OCI-LY1 (cell line): ENCODE results near the gene CCDC78.
A peak's percentile ranks its signal among the peaks of the same experiment; 100 is the strongest.

Experiments
- H2AFZ ChIP-seq: fragments of 200-600 bp; sonication (generic), shearing (Covaris generic); 2 replicates; pipeline ENCODE4 v1.6.0; 2014; ENCODE audit warnings: antibody characterized with exemption, mild to moderate bottlenecking, low read length
- H3F3A ChIP-seq: fragments of 200-600 bp; sonication (generic), shearing (Covaris generic); 2 replicates; pipeline ENCODE4 v1.6.0; 2014; ENCODE audit warnings: mild to moderate bottlenecking, antibody characterized with exemption, low read length, moderate library complexity; ENCODE audit not compliant: insufficient read depth
- H3K27ac ChIP-seq: fragments of 200-600 bp; sonication (generic); 2 replicates; pipeline ENCODE4 v1.5.1; 2014; ENCODE audit warnings: low read length, mixed run types, mild to moderate bottlenecking, low read depth; ENCODE audit not compliant: poor library complexity, severe bottlenecking
- H3K27me3 ChIP-seq: fragments of 200-600 bp; sonication (generic); 2 replicates; pipeline ENCODE4 v1.6.0; 2014; ENCODE audit warnings: antibody characterized with exemption, mild to moderate bottlenecking, low read length, moderate library complexity; ENCODE audit not compliant: insufficient read depth
- H3K36me3 ChIP-seq: fragments of 200-600 bp; sonication (generic); 2 replicates; pipeline ENCODE4 v1.6.1; 2014; ENCODE audit warnings: mild to moderate bottlenecking, antibody characterized with exemption, low read length, moderate library complexity, mixed read lengths; ENCODE audit not compliant: insufficient read depth
- H3K4me1 ChIP-seq: fragments of 200-600 bp; sonication (generic); 2 replicates; pipeline ENCODE4 v1.5.1; 2014; ENCODE audit warnings: mild to moderate bottlenecking, low read length, moderate library complexity; ENCODE audit not compliant: insufficient read depth, severe bottlenecking
- H3K4me2 ChIP-seq: fragments of 200-600 bp; sonication (generic), shearing (Covaris generic); 2 replicates; pipeline ENCODE4 v1.6.1; 2014; ENCODE audit warnings: low read length
- H3K4me3 ChIP-seq: fragments of 200-600 bp; sonication (generic); 2 replicates; pipeline ENCODE4 v1.5.1; 2014; ENCODE audit warnings: low read length, low read depth, mild to moderate bottlenecking, mixed read lengths; ENCODE audit not compliant: poor library complexity, severe bottlenecking
- H3K79me2 ChIP-seq: fragments of 200-600 bp; shearing (Covaris generic); 2 replicates; pipeline ENCODE4 v1.6.1; 2016; ENCODE audit warnings: mixed run types, low read length, mixed read lengths; ENCODE audit not compliant: insufficient read depth
- H3K9ac ChIP-seq: fragments of 200-600 bp; sonication (generic), shearing (Covaris generic); 2 replicates; pipeline ENCODE4 v1.6.1; 2014; ENCODE audit warnings: mild to moderate bottlenecking, low read length, mixed read lengths
- H3K9me2 ChIP-seq: fragments of 200-600 bp; sonication (generic), shearing (Covaris generic); 2 replicates; pipeline ENCODE4 v1.6.1; 2014; ENCODE audit warnings: low read depth, mild to moderate bottlenecking, low read length, mixed read lengths
- H3K9me3 ChIP-seq: fragments of 200-600 bp; shearing (Covaris generic); 2 replicates; pipeline ENCODE4 v1.6.1; 2014; ENCODE audit warnings: low read length, mixed read lengths
- H4K20me1 ChIP-seq: fragments of 200-600 bp; sonication (generic), shearing (Covaris generic); 2 replicates; pipeline ENCODE4 v1.6.0; 2016; ENCODE audit warnings: mild to moderate bottlenecking, low read length; ENCODE audit not compliant: insufficient read depth
- EZH2 ChIP-seq: fragments of 200-600 bp; sonication (generic), shearing (Covaris generic); IDR thresholded peaks from 2 replicates; pipeline ENCODE4 v1.8.0; 2017; ENCODE audit warnings: borderline replicate concordance, mixed run types, mild to moderate bottlenecking, antibody characterized with exemption, low read length, moderate library complexity, mixed read lengths
- TF ChIP-seq, protein P1 (sequence below): fragments of 200-600 bp; sonication (generic), shearing (Covaris generic); IDR thresholded peaks from 2 replicates; pipeline ENCODE4 v1.5.1; 2017; ENCODE audit warnings: mild to moderate bottlenecking, antibody characterized with exemption, low read length, moderate library complexity, mixed read lengths

Gene CCDC78

DNA sequence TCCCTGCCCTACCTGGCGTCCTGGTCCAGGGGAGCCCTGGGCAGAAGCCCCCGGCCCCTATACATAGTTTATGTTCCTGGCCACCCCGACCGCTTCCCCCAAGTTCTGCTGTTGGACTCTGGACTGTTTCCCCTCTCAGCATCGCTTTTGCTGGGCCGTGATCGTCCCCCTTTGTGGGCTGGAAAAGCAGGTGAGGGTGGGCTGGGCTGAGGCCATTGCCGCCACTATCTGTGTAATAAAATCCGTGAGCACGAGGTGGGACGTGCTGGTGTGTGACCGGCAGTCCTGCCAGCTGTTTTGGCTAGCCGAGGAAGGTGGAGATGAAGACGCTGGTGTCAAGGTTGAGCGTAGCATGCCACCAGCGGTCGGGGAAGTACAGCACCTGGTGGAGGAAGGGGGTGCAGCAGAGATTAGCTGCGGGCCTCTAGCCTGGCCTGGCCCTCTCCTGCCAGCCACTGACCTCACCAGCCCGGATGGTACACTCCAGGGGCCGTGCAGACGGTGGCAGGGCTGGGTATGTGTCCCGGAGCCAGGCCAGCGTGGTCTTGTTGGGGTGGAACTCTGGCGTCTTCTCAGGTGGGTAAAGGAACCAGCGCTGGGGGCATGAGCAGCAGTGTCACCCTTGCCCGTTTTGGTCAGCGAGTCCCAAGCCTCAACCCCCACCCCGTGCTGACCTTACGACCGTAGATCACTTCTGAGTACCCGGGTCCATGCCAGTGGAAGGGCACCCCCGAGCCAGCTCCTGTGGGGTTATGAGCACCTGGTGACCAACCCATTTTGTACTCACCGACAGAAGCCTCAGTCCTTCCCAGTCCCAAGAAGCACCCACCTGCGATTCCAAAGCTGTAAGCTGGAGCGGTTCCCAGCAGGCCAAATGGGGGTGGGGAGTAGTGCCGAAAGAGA, 43.5 kb downstream of the CCDC78 start:
- 0 out of 2 replicates have a peak, but pooled peaks cover 8% of the 10 kb centered on the region for H3K79me2 ChIP-seq
- TF ChIP-seq, protein P1, sequence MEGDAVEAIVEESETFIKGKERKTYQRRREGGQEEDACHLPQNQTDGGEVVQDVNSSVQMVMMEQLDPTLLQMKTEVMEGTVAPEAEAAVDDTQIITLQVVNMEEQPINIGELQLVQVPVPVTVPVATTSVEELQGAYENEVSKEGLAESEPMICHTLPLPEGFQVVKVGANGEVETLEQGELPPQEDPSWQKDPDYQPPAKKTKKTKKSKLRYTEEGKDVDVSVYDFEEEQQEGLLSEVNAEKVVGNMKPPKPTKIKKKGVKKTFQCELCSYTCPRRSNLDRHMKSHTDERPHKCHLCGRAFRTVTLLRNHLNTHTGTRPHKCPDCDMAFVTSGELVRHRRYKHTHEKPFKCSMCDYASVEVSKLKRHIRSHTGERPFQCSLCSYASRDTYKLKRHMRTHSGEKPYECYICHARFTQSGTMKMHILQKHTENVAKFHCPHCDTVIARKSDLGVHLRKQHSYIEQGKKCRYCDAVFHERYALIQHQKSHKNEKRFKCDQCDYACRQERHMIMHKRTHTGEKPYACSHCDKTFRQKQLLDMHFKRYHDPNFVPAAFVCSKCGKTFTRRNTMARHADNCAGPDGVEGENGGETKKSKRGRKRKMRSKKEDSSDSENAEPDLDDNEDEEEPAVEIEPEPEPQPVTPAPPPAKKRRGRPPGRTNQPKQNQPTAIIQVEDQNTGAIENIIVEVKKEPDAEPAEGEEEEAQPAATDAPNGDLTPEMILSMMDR: no peak
- TF ChIP-seq EZH2: no peak
- no peaks in the 10 kb centered on the region for H3F3A ChIP-seq
- H3K27me3 ChIP-seq: no peaks in the 10 kb centered on the region
- no peaks in the 10 kb centered on the region for H4K20me1 ChIP-seq
- H3K27ac ChIP-seq: no peak overlapping the region
- H3K9me2 ChIP-seq: no peaks in the 10 kb centered on the region
- H3K9me3 ChIP-seq: no peaks in the 10 kb centered on the region
- peak overlapping the region; percentile 86 for H3K4me3 ChIP-seq
- H3K9ac ChIP-seq: peak overlapping the region; percentile 82; the same call in 1 of the 2 replicates
- no peak overlapping the region for H2AFZ ChIP-seq
- peaks cover 38% of the 10 kb centered on the region for H3K36me3 ChIP-seq
- peak overlapping the region; percentile 98 for H3K4me2 ChIP-seq
- peaks cover 44% of the 10 kb centered on the region for H3K4me1 ChIP-seq

DNA sequence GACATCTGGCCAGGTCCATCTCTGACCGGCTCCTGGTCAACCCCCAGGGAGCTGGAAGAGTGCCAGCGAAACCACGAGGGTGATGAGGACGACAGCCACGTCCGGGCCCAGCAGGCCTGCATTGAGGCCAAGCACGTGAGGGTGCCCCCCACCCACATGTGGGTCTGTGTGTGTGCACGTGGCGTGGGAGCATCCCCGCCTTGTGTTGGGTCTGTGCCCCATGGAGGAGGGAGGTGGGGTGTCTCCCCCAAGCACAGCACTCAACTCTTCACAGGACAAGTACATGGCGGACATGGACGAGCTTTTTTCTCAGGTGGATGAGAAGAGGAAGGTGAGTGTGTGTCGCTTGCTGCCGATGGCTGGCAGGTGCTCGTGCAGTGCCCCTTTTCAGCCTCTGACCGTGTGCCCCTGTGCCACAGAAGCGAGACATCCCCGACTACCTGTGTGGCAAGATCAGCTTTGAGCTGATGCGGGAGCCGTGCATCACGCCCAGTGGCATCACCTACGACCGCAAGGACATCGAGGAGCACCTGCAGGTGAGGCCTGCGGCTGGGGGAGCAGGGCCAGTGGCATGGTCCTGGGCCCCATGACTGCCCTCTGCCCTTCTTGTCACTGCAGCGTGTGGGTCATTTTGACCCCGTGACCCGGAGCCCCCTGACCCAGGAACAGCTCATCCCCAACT, 44.4 kb downstream of the CCDC78 start:
- no peaks in the 10 kb centered on the region for H3F3A ChIP-seq
- H3K9me2 ChIP-seq: no peaks in the 10 kb centered on the region
- no peaks in the 10 kb centered on the region for H3K9me3 ChIP-seq
- peak overlapping the region; percentile 86 for H3K4me3 ChIP-seq
- peaks cover 52% of the 10 kb centered on the region for H3K4me1 ChIP-seq
- H3K36me3 ChIP-seq: peaks cover 36% of the 10 kb centered on the region
- H3K9ac ChIP-seq: peak overlapping the region; percentile 86; the same call in 1 of the 2 replicates
- no peak overlapping the region for H2AFZ ChIP-seq
- H3K27ac ChIP-seq: no peak overlapping the region
- H4K20me1 ChIP-seq: no peaks in the 10 kb centered on the region
- TF ChIP-seq EZH2: no peak
- TF ChIP-seq, protein P1: no peak
- peak overlapping the region; percentile 98 for H3K4me2 ChIP-seq
- H3K79me2 ChIP-seq: 0 out of 2 replicates have a peak, but pooled peaks cover 8% of the 10 kb centered on the region
- H3K27me3 ChIP-seq: no peaks in the 10 kb centered on the region

DNA sequence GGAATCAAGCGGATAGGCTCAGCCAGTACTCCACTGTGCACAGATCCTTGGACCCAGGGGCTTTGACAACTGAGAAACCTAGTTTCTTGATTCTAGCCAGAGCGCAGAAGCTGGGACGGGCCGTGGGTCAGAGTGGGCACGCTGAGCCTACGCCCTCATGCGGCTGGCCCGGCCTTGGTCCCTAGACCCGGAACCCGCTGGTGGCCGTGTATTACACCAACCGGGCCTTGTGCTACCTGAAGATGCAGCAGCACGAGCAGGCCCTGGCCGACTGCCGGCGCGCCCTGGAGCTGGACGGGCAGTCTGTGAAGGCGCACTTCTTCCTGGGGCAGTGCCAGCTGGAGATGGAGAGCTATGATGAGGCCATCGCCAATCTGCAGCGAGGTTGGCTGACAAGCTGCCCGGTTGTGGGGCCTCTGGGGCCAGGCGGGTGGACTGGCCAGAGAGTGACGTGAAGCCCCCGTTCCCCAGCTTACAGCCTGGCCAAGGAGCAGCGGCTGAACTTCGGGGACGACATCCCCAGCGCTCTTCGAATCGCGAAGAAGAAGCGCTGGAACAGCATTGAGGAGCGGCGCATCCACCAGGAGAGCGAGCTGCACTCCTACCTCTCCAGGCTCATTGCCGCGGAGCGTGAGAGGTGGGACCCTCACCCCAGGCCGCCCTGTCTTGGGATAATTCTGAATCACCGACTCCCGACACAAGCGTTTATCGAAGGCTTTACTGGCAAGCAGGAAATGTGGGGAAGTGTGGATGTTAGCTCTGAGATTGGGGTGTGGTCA, 45.1 kb downstream of the CCDC78 start:
- Histone ChIP-seq H3K4me3 (peak overlapping the region; percentile 86), H3K9ac (peak overlapping the region; percentile 86), H3K9me3 (no peaks in the 10 kb centered on the region), H3K79me2 (0 out of 2 replicates have a peak, but pooled peaks cover 8% of the 10 kb centered on the region), H3K4me1 (peaks cover 56% of the 10 kb centered on the region), H3F3A (no peaks in the 10 kb centered on the region), H3K9me2 (no peaks in the 10 kb centered on the region), H3K36me3 (peaks cover 29% of the 10 kb centered on the region), H3K4me2 (peak overlapping the region; percentile 98), H3K27me3 (no peaks in the 10 kb centered on the region), H4K20me1 (no peaks in the 10 kb centered on the region), H2AFZ (no peak overlapping the region), H3K27ac (peak overlapping the region; percentile 55)
- no peak for TF ChIP-seq EZH2
- TF ChIP-seq, protein P1: peak; percentile 26; the same call in 1 of the 2 replicates
